OCI-LY1 (cell line): ENCODE results near the gene COMMD4.

Experiments used
- CTCF ChIP-seq: fragments of 200-600 bp; sonication (generic), shearing (Covaris generic); IDR thresholded peaks from 2 replicates; pipeline ENCODE4 v1.5.1; 2017; ENCODE audit warnings: mild to moderate bottlenecking, antibody characterized with exemption, low read length, moderate library complexity, mixed read lengths
- EZH2 ChIP-seq: fragments of 200-600 bp; sonication (generic), shearing (Covaris generic); IDR thresholded peaks from 2 replicates; pipeline ENCODE4 v1.8.0; 2017; ENCODE audit warnings: borderline replicate concordance, mixed run types, mild to moderate bottlenecking, antibody characterized with exemption, low read length, moderate library complexity, mixed read lengths

- TF ChIP-seq EZH2 (no peak), CTCF (no peak)
Observed at GRCh38 chr15:75338661-75339240, 2.9 kb downstream of the COMMD4 start.
